EL (cell line): ENCODE results near the gene PHF23.
A peak's percentile ranks its signal among the peaks of the same experiment; 100 is the strongest.

Experiments
- DNase-seq: peaks from one replicate; pipeline ENCODE4 v3.0.0-alpha.2; 2016

PHF23 gene

DNA sequence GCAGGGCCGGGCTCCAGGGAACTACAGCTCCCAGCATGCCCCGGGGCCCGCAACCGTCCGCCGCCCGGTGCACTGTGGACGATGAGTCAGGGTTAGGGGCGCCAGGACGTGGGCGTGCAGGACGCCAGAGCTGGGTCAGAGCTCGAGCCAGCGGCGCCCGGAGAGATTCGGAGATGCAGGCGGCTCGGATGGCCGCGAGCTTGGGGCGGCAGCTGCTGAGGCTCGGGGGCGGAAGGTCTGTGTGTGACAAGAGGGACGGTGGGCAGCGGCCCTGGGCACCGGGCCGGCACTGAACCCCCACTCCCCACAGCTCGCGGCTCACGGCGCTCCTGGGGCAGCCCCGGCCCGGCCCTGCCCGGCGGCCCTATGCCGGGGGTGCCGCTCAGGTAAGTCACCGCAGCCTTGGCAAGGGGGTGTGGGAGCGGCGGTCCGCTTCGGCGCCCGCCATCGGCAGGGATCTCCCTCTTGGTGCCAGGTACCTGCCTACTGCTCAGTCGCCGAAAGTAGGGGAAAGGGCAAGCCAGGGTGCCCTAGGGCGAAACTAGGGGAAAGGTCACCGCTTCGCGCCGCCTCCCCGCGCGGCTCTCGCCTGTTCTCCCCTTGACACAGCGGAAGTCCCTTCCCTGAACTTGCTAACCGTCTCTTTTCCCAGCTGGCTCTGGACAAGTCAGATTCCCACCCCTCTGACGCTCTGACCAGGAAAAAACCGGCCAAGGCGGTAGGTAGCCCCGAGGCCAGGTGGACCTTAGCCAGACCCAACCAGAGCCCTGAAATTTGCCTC, 19.3 kb downstream of the PHF23 start, which contains the start of the genes ACADVL and DLG4:
ACADVL (plus strand) TSS at position 127 of the 781 bp plus-strand sequence; CDS start at position 174, 47 bp downstream.
DLG4 (minus strand) TSS at position 25 of the 781 bp plus-strand sequence.
- DNase-seq, result peak; percentile 93

DNA sequence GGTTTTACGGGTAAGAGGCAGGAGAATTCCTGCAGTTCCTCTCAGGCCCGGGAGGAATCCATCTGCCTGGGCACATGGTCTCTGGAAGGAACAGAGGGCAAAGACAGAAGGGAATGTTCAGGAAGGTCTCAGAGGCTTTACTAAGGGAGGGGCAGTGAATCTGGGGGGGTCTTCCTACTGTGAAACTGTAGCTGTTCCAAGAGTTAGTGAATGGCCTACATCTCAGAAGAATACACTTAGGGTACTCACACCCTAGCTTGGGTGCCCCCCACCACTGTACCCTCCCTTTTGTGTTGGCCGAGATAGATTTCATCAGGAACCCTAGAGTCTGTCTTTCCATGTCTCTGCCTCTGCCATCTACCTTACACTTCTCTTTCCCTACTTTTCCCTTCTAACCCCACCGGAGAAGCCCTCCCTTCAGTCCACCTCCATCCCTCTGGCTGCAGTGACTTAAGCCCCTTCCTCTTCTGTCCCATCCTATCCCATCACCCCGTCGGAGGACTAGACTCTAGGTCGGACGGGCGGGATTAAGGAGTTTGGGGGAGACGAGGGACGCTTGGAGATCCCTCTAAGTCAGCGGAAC, 19.9 kb downstream of the PHF23 start:
- peak; percentile 38 for DNase-seq

DNA sequence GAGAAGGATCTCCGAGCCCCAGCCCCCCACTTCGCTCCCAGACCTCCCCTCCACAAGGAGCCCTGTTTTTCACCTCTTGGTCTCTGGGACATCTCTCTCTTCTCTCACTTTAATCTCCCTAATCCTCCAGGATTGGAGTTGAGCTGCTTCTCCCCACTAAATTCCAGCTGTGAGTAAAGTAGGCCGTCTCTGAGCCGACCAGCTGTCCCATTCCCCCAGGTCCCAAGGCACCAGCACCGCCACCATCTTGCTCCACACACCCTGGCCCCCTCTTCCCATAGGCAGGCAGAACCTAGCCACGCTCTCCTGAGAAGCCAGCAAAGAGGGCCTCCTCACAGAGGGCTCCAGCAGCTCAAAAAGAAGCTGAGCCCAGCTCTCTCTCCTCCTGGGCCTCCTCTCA, 20.5 kb downstream of the PHF23 start:
- DNase-seq, result no peak

DNA sequence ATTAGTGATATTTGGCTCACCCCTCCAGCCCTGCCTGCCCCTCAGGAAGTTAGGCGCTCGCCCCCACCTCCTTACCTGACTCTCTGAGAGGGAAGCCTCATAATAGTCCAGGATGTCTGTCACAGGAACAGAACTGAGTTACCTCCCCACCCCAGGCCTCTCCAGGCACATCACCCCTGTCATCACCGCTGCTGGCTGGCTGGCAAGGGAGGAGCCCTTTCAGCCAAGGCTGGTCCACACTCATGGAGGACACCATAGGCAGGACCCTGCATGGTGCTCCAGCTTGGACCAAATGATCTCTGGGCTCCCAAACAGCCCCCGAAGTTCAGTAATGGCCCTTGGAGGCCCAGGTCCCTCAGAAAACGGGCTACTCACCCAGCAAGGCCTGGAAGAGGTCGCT, 21.1 kb downstream of the PHF23 start:
- no peak for DNase-seq

DNA sequence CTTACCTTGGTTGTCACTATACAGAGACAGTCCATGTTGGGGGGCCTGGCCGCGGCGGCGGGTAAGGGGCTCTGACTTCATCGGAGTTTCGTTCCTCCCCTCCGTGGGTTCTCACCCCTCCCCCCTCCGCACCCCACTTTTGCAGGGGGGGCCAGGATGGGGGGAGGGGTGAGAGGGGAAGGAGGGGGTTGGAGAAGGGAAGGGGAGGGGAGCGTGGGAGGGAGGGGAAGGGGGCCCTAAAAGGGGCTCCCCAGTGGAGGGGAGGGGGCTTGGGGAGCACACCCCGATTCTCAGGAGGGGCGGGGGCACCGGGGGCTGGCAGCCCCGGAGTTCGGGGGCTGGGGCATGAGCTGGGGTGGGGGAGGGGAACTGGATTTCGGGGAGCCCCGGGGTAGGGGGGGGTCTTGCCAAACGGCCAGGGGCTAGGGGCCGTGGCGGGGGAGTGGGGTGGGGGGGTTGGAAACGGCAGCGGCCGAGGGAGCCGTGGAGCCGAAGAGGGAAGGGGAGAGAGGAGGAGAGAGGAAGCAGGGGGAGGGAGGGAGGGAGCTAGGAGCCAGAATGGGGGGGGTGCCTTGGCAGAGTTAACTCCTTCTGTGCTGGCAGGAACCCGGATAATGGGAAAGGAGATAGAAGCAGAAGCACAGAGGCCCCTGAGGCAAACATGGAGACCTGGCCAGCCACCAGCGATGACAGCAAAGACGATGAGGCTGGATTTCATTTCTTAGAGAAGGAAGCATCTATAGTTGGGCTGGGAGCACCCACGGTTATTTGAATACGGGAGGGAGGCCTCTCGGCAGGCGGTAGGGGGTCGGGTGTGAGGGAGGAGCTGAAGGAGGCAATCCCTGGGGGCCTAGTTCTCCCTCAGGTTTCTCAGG, 21.9 kb downstream of the PHF23 start:
- DNase-seq, result peak; percentile 73

DNA sequence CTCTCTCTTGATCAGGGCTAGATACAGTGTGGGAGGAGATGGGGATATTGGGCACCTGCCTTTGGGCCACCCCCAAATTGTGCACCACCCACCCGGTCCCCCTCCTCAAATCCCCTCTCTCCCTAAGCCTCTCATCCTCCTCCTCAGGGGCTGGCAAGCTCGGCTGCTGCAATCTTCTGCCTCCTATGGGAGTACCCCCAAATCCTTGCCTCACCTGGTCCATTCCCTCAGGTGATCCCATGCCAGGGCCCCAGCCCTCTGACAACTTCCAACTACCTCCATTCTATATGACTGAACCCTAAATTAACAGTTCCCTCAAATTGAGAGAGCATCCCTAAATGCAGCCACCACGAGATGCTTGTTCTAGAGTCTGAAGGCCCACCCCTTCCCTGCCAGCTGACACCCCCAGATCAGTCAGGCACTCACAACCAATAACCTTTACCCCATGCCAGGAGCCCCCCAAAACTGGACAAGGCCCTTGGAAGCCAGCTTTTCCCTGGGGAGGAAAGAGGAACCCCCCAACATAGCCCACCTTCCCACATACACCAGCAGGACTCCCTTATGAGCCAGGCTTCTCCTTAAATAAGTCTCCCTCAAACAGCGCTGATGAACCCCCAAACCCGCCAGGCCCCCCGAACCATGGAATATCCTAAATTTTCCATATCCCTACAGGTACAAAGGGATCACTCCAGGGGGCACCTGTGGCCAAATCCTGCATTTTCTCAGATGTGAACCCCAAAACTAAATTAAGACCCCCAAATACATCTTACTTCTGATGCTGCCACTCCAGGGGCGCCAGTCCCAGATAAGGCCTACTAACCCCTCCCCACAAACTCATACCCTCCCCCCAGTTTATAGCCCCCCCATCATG, 22.8 kb downstream of the PHF23 start:
- no peak for DNase-seq

DNA sequence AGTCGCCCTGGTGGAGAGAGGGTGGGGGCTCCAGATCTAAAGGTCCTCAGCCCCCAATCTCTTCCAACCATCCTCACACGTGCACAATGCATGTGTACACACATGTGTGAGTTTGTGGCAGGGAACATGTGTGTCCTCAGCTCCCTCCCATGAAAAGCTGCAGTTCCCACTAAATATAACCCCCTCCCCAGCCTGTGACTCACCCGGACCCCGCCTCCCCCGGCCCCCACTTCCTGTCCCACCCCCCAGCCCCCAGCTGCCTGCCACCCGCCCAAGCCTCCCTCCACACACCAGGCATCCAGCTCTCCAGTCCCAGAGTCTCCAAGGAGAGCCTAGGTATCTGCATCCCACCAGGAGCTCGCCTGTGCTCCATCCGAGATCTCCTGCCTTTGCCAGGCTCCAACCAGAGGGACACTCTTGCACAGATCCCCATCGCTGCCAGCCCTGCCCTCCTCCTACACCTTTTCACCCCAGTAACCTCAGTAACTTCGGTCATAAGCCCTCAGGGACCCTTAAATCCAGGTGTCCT, 23.5 kb downstream of the PHF23 start:
- DNase-seq, result no peak

DNA sequence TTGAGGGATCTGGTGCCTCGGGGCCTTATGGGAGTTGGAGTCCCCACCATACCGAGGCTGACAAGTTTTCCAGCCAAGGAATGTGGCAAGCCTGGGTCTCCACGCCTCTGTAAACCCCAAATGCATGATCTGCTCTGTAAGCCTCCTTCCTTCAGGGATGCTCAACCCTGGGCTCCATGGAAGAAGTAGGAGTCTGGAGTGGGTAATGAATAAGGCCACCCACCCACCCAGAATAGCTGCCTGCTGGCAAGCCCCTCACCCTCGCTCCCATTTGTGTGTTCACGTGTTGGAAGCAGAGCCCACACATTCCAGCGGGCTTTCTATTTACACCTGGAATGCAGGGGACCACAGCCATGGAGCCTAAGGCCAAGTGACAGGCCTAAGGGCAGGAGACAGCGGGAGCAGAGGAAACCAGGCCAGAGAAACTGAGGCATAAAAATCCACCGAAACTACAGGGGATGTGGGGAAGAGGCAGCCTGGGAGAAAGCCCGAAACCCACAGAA, 24.1 kb downstream of the PHF23 start:
- no peak for DNase-seq

DNA sequence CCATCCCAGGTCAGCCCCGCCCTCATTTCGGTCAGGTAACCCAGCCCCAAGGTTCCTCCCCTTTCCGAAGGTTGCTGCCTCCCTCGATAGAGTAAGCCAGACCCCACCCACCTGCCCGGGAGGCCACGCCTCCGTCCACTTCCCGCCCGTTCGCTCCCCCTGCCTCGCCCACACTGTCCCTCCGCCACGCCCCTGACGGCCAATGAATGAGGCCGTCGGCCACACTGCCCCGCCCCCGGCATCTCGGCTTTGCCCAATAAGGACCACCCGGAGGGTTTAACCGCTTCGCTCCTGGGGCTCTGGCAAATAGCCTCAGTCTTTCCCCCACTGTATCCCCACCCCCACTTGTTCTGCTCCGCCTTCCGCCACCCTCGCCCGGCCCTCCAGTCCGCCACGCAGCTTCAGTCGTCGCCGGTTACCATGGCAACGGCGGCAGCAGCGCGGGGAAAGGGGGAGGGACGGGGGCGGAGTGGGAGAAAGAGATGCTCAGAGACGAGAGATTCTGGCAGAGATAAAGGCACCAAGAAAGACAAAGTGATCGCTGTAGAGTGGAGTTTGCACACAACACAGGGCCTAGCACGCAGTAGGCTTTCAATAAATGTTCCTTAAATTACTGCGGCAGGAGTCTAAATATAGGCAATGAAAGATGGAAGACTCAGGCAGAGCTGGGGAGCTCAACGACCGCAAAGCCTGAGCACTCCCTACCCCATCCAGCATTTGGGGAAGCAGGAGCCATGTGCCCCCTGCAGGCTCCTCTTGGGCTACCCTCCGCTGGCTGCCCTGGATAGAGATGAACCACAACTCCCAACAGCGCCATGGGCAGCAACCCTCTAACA, 24.7 kb downstream of the PHF23 start:
- peak; percentile 98 for DNase-seq

DNA sequence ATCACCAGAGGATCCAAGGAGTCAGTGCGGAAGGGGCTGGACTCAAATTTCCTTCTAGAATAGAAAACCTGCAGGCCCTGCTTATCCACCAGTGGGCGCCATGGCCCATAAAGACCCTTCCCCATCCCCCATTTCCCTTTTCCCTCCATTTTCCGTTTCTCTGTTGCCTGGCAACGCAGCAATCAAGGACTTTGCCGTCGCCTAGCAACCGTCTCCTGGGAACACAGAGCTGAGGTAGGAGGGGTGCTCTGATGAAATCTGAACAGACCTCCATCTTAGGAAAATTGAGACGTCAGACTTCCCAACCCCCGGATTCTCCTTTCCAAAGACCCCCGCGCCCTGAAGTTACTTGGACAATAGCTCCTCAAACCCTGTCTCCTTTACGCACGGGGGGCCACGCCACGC, 25.4 kb downstream of the PHF23 start:
- DNase-seq, result peak; percentile 67

DNA sequence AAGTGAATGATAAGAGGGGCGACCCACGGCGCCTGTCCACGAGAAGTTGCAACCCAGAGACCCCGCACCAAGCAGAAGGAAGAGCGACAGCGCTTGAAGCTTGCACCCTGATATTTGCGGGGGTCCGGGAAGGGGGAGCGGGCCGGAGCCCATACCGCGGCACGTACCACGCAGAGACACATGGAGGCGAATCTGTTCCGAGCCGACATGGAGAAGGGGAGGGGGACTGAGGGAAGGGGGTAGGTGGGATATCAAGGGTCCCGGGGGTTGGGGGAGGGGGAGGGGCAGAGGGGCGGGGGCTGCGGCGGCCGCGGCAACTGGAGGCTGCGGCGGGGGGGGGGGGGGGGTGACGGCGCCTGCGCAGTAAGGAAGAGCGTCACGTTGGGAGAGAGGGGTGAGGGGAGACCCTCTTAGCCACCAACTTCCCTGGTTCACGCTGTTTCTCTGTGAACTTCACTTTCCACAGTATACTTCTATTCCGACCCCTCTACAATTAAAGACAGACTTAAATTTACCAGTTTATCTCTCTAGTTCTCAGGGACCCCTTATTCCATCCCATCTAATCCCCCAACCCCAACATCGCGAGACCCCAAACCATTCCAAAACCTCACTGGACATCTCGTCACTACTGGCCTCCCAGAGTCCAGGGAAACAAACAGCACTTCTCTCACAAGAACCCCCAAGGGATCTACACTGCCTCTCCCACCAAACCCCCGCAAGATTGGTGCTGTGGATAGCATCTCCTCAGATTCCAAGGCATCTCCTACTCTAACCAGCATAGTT, 27.6 kb downstream of the PHF23 start:
- no peak for DNase-seq

DNA sequence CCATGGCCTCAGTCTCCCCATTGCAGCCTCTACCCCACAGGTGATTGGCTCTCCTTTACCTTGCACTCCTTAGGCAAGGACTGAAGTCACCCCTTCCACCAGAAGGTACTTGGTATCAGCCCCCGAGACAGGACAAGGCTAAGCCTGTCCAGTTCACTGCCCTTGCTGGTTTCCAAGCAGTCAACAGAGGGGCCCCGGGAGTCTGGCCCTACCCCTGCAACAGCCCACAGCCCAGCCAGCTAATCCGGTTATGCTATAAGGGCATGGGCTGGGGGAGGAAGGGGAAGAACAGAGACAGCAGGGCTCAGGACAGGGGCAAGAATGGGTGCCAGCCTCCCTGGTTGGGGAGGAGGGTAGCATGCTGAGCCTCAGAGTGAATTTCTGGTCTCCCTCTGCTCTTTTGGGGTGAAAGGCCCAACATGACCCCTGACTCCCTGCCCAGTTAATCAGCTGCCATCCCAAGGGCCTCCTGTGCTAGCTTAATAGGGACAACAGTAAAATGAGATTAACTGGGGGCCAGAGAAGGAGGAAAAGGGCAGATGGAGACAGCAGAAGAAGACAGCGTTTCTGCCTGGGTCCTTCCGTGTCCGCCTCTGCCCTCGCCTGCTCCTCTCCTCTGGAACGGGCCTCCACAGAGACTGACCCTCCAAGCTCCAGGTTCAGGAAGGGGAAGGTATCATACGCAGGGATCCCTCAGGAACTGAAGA, 30.4 kb downstream of the PHF23 start:
- no peak for DNase-seq

DNA sequence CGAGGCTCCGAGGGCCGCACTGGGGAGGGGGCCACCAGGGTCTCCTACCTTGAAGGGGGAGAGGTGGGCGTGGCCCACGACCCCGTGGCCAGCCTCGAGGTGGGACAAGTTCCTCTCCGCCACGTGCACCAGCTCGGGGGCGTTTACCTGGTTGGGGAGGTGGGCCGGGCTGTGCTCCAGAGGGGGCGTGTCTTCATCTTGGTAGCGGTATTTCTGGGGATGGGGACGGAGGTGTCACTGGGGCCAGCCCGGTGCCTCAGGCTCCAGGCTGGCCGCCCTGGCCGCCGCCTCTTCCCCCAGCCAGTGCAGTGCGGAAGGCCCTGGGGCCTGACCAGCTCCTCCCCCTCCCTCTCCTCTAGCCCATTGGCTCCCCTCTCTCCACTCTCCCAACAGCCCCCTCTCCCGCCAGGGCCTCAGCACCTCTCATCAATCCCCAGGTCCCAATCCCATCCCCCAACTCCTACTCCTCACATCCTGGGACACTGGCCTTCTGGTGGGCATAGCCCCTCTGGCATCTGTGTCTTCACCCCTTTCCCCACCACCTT, 31.2 kb downstream of the PHF23 start:
- DNase-seq, result no peak

DNA sequence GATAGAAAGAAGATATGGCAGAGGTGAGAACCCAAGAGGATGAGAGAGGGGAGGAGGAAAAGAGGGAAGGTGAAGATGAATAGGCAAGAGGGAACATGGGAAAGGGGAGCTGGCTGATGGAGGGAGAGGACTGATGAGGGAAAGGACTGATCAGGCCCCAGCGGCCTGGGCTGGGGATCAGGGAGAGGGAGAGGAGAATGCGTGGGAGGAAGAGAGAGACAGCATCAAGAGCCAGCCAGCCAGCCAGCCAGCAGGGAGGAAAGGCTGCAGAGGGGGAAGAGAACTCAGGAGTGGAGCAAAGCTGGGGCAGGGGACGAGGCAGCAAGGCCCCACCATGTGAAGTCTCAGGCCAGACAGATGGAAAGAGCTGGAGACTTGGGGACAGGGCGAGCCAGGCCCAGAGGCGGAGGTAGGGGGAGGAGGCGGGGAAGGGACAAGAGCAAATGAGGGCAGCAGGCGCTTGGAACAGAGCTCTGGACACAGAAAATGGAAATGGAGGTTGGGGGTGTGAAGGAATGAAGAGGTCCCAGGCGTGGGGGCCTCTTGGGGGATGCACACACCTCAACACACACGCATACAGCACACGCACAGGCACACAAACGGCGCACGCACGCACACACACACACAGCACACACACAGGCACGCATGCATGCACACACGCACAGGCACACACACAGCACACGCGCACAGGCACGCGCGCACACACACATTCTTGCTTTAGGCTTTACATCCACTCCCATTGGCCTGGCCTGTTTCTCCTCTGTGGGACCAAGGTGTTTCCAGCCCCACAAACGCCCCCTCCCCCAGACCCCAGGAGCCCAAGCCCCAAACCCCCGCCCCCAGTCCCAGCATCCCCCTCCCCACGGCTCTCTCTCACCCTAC, 31.9 kb downstream of the PHF23 start:
- DNase-seq, result no peak

DNA sequence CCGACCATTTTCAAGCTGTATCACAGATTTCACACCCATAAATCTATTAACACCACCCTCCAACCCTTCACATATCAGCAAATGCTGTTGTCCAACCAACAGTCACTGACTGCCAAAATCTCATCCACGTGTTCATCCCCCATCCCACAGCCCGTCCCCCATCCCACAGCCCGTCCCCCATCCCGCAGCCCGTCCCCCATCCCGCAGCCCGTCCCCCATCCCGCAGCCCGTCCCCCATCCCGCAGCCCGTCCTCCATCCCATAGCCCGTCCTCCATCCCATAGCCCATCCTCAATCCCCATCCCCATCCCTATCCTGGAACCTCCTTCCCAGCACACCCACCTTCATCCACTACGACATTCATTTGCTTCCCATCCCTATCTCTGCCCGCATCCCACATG, 33.7 kb downstream of the PHF23 start:
- no peak for DNase-seq

DNA sequence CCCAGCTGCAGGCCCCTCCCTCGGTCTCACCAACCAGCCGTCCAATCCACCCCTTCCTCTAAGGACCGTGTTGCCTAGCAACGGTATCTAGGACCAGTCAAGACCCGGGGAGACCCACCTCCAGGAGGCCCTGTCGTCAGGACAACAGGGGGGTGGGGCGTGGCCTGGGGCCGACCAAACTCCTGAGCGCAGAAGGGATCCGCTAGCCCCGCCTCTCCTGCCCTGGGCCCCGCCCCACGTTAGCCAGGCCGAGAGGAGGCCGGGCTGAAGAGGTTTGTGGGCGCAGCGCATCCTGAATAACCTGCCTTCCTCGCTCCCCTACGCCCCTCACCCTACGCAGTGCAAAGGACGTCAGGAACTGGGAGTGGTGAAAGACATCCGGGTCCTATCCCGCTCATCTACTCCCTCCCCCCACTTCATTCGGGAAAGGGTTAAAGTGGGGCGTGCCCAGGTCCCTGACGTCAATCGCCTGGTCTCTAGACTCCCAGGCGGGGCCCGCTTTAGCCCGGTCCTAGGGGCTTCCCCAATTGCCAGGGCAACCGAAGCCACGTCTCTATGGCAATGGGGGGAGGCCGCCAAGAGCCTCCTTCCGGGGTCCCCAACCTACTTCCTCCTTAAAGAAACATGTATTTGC, 34.3 kb downstream of the PHF23 start:
- peak; percentile 72 for DNase-seq

DNA sequence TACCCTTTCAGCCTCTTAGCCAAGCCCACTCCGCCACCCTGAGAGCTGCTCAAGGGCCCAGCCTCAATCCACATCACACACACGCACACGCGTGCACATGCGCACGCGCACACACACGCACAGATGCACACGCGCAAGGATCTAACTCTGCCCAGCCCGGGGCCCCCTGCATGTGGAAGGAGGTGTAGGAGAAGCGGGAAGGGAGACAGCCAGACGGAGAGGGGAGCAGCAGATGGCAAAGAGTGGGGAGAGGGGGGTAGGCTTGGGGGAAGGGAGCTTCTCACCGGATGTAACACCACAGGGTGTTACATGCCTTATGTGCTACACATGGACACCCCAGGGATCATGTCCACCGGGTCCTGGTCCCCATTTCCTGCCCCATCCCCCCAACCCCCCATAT, 34.9 kb downstream of the PHF23 start:
- no peak for DNase-seq

DNA sequence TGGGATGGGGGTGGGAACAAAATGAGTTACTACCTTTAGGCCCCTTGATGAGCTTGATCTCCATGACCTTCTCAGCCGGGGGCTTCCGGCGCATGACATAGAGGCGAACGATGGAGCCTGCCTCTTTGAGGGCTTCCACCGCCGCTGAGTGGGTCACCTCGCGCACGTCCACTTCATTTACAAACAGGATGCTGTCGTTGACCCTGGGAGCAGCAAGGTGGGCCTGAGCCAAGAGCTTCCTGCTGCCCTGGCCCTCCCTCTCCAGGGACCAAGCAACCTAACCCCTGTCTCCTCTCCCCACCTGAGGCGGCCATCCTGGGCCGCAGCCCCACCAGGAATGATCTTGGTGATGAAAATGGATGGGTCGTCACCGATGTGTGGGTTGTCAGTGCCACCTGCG, 35.9 kb downstream of the PHF23 start:
- no peak for DNase-seq
